GM19452 (cell line): ENCODE measurements around the gene RHEBL1.

Experiments
- ATAC-seq: cut with Tn5 transposase; IDR thresholded peaks from one replicate; pipeline ENCODE4 v1.9.1; 2021; ENCODE audit not compliant: unreplicated experiment

Gene RHEBL1

DNA sequence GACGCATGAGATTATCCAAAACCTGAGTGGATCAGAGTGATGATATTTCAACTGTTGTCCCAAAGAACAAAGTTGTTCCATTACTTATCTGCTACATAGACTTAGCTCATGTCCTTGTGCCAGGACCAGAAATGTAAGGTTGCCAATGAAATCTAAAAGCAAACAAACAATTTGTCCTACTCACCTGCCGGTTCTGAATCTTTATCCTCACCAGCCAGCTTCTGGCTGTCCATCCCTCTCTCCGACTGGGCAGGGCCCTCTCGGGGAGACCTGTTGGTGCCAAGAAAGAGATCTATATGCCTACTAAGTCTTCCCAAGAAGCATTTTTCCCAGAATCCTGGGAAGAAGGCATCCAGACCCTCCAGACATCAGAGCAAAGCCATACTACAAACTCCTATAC lies 14.7 kb downstream of the RHEBL1 start:
- ATAC-seq, result no peak

DNA sequence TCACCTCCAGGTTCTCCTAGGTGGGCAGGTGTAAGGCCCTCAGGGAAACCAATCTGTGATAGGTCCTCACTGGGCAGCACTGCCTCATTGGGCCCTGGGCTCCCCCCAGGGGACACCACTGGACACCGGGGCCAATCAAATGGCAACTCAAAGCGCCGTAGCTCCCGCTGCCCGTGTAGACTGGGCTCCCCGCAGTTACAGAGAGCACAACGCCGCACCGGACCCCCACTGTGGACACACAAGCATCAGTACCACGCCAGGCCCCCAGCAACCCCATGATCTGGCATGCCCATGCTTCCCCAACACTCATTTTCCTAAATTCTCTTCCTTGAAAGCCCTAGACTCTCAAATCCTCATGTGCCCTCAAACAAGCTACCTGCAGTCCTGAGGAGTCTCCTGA lies 15.3 kb downstream of the RHEBL1 start:
- ATAC-seq, result no peak

DNA sequence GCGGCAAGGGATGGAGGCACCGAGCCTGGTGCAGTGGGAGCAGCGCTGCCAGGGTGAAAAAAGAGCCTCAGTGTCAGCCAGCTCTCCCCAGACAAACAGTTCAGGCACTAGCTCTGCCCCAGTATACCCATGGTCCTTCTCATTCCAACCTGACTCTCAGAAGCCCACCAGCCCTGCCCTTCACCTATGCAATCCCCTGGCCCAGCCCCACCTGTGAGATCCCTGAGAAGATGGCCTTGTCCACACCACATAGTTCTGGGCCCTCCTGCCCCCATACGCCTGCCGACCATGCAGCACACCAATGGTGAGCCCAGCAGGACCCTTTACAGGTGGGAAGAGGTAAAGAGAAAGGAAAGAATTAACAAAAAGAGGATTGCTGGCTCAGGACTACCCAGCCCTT lies 15.7 kb downstream of the RHEBL1 start:
- no peak for ATAC-seq

DNA sequence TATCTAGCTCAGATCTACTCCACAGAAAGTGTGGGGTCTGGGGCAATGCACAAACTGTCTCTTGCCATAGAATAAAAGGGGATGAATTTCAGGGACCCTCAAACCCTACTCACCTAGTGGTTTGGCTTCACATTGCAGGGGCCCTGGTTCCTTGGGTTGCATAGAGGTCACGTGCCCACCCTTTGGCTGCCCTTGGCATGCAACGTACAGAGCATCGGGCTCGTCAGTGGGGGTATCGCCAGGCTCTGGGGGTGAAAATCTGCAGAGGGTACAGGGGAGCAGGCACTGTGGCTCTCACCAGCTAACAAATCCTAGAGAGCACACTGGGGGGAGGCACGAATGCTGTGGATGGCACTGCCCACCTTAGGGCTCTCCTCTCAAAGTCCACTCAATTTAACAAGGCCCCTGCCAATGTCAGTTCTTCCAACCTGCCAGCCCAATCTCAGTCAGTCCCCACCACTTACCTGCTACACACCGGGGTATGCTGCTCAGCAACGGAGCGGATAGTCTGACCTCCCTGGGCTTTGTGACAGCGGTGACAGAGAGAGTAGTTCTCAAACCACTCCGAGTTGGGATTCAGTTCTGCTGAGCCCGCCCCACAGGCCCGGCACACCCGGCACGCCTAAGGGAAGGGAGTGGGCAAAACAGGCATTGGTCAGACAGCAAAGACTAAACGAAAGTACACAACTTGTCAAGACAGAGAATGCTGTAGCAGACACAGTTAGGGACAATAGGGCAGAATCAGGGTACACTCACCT lies 17.1 kb downstream of the RHEBL1 start:
- no peak for ATAC-seq

DNA sequence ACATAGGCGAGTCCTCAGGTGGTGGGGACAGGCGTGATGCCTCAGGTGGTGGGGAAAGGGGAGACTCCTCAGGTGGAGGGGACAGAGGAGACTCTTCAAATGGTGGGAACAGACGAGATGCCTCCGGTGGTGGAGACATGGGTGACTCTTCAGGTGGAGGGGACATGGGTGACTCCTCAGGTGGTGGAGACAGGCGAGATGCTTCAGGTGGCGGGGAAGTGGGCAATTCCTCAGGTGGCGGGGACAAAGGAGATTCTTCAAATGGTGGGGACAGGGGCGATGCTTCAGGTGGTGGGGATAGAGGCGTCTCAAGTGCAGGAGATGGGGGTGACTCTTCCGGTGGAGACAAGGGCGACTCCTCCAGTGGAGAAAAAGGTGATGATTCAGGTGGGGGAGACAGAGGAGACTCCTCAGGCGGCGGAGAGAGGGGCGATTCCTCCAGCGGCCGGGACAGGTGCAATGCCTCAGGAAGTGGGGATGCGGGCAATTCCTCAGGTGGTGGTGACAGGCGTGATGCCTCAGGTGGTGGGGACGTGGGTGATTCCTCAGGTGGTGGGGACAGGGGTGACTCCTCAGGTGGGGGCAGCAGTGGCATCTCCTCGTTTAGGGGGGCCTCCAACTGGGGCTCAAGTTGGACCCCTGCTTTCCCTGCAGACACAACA lies 17.9 kb downstream of the RHEBL1 start:
- ATAC-seq, result no peak

DNA sequence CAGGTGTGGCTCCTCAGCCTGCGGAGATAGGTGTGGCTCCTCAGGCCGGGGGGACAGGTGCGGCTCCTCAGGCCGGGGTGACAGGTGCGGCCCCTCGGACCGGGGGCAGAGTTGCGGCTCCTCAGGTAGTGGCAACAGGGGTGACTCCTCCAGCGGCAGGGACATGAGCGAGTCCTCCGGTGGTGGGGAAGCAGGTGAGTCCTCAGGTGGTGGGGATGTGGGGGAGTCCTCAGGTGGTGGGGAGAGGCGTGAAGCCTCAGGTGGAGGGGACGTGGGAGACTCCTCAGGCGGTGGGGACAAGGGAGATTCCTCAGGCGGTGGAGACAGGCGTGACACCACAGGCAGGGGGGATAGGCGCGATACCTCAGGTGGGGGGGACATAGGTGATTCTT lies 18.4 kb downstream of the RHEBL1 start:
- no peak for ATAC-seq

DNA sequence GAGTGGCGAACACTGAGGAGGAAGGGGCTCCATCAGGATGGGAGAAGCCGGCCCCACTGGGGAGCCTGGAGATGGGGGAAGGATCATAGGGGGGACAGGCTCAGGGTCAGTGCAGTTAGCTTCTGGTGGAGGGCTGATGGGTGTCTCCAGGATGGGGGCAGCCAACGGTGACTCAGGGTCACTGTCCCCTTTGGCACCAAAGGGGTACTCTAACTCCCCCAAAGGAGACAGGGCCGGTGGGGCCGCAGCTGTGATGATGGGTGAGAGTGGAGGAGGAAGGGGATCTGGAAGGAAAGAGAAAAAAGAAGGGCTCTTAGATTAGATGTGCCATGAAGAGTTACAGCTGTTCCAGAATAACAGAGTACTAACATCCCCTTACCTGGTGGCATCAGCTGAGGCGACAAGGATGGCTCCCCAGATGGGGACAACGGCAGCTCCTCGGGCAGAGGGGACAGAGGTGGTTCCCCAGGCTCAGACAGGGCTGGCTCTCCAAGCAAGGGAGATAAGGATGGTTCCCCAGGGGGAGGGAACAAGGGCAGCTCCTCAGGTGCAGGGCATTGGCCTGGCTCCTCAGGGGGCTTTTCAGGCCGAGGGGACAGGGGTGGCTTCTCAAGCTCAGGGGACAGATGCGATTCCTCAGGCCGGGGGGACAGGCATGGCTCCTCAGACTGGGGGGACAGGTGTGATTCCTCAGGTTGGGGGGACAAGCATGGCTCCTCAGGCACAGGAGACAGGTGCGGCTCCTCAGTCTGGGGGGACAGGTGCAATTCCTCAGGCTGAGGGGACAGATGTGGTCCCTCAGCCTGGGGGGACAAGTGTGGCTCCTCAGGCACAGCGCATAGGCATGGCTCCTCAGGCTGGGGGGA lies 19.0 kb downstream of the RHEBL1 start:
- ATAC-seq, result no peak

DNA sequence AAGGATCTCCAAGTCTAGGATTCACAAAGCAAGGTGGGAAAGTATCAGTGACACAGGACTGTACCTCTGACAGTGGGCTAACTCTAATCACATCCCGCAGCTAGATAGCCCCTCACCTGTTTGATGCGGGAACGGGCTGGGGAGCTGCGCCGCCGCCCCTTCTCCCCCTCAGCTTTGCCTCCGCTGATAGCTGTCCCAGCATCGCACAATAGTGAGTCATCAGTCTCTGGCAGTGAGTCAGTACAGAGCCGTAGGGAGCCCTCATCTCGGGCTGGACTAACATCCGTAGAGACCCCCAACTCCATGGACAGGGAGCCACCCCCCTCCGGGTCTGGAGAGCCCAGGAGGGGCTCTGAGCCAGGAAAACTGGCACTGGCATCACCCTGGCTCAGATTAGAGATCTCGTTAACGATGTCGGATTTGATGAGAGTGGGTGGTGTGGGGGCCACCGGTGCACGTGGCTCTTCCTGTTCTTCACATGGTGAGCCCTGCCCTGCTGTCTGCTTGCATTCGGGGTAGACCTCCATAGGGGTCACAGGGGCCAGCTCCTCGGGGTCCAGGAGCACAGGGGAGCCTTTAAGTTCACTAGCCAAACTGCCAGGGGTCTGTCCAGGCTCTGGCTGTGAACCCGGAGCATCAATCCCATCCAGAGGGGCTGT lies 20.1 kb downstream of the RHEBL1 start:
- no peak for ATAC-seq

DNA sequence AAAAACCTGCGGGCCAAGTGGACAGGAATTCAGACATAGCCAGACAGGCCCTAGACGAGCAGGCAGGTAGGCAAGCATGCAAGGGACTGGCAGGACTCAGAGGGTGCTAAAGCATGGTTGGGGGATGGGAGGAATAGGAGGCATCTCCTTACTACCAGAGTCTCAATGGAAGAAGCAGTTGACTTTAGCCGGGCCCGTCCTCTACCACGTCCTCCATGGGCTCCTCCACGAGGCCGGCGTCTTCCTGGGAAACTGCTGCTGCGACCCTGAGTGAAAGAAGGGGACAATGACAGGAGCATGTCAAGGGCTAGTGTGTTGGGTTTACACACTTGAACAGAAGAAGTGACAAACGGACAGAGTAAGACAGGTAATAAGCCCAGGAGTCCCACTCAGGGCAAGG lies 20.8 kb downstream of the RHEBL1 start:
- ATAC-seq, result no peak

DNA sequence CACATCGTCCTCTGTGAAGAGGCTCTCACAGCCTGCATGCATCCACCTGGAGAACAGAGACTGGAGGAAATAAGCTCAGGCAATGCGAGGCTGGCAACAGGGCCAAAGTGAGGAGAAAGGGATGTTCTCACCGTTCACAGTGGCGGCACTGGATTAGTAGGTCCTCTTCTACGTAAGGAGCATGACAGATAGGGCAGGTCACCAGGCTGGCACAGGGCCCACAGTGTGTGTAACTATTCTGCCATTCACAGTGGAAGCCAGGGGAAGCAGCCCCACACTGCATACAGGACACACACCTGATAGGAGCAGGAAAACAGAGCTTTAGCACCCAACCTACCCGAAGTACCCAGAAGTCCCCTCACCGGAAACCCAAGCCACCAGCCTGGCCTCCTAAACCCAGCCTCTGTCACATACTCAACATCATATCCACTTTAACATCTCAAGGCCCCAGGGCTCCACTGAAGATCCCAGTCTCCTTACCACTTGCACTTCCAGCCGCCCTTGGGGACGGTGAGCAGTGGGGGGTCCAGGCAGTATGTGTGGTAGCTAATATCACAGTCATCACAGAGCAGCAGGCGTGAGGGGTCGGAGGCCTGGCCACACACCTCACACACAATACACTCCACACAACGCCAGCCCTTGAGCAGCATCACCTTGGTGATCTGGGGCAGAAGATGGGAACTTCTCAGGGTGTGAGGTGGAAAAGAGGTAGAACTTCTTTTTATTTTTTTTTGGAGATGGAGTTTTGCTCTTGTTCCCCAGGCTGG lies 23.5 kb downstream of the RHEBL1 start:
- ATAC-seq, result no peak

DNA sequence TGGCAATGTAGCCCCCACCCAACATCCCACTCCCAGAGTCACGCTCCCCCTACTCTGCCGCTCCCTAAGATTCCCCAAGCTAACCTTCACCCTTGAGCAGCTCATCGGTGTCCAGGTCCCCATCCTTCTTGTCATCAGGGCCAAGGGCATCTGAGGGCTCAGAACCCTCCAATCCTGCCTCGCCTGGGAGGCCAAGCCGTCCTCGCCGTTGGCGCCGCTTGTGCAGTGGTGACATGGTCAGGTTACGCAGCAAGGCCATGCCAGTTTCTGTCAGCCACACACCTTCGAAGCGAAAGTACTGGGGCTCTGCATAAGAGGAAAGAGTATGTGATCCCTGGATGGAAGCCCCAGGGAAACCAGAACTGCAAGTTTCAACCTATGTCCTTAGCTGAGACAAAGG lies 25.1 kb downstream of the RHEBL1 start:
- no peak for ATAC-seq

DNA sequence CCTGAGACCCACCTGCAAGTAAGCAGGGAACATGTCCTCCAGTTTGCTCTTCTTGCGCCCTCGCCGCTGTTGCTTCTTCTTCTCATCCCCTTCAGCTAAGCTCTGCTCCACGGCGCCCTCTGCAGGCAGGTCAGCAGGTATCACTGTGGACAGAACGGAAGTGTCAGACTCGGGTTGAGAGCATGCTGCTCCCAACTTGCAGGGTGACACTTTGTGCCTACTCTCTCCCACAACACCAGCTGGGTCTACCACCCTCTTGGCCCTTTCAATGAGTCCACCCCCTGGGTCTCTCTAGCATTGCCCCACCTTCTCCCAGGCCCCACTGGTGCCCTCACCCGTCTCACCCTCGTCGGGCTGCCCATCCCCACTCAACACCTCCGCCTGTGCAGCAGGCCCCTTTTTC lies 25.9 kb downstream of the RHEBL1 start:
- no peak for ATAC-seq

DNA sequence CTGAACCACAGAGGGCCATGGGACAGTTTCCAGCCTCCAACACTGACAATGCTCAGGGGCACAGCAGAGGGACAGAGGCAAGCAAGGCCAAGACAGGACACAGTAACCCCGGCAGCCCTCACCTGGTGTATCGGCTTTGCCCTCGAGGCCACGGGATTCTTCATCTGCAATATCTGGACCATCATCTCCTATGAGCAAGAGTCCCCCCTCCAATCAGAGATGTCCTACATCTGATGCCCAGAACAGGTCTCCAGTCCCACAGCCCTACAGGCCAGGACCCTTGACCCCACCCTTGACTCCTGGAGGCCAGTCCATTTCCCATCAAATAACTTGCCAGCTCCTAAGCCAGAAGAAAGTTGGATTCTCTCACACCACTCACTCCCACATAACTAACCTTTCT lies 26.5 kb downstream of the RHEBL1 start:
- no peak for ATAC-seq

DNA sequence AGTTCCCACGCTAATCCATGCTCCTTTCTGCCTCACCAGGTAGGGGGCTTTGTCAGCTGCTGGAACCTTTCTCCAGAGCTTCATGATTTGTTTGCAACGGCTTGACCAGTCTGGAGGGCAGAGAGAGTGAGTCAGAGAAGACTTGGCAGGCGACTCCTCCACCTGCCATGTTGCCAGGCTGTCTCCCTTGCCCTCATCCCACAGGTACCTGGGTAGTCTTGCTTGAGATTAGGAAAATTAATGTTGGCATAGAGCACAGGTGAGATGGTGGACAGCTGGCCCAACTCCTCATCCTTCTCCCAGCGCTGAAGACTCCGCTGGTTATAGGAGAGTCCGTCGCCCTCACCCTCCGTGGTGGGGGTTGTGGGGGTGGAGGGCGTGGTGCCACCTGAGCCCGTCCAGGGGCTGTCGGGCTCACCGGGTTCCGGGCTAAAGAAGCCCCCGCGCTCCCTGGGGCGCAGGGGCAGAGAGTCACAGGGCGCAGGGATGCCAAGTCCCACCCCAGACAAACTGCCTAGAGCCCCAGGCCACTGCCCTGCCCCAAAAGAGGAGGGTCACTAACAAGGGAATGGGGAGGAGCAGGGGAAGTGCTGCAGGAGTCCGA lies 27.8 kb downstream of the RHEBL1 start:
- no peak for ATAC-seq

DNA sequence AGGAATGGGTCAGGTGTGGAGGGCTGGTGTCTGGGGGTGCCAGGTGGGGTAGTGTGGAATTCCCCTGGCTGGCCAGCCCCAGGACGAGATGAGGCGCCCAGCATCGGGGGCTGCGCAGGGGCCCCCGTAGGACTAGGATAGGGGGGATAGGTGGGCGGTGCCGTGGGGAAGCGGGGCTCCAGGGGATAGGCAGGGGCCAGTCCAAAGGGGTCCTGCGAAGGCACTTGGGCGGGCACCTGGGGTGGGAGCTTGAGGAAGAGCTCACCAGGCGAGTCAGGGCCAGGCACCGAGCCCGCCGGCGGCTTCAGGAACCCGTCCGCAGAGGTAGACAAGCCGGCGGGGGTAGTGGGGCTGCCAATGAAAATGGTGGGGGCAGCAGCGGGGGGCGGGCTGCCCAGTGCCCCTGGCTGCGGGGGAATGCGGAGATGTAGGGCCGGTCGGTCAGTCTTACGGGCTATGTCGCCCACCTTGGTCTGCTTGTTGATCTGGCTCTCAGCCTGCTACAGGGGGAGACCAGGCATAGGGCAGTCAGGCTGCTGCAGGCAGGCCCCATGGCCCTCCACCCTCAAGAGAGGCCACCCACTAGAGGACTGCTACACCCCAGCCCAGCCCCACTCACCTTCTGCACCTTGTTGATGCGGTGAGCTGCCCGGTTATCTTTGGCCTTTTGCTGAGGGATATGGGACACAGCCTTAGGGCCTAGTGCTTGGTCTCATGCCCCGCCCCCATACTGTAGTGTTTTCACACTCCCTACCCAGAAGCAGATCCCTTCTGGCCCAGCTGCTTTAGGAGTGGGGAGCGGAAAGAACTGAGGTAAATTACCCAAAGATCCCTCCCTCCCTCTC lies 28.5 kb downstream of the RHEBL1 start:
- ATAC-seq, result no peak

DNA sequence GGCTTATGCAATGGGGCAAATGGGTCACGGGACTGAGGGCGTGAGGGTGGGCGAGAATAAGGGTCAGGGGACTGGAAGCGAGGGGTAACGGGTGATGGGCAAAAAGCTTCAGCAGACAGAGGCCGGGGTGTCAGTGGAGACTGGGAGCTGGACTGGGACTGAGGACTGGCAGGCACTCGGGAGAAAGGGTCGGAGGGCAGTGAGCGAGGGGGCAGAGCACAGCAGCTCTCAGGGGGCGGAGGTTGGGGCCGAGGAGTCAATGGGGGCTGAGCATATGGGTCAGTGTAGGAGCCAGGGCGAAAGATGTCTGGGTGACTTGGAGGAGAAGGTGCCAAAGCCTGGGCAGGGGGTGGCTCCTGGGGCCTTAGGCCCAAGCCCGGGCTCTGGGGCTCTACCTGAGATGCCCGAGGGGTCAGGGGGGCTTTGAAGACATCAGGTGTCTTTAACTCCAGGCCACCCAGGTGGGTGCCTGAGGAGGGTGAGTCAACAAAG lies 29.4 kb downstream of the RHEBL1 start:
- ATAC-seq, result no peak

DNA sequence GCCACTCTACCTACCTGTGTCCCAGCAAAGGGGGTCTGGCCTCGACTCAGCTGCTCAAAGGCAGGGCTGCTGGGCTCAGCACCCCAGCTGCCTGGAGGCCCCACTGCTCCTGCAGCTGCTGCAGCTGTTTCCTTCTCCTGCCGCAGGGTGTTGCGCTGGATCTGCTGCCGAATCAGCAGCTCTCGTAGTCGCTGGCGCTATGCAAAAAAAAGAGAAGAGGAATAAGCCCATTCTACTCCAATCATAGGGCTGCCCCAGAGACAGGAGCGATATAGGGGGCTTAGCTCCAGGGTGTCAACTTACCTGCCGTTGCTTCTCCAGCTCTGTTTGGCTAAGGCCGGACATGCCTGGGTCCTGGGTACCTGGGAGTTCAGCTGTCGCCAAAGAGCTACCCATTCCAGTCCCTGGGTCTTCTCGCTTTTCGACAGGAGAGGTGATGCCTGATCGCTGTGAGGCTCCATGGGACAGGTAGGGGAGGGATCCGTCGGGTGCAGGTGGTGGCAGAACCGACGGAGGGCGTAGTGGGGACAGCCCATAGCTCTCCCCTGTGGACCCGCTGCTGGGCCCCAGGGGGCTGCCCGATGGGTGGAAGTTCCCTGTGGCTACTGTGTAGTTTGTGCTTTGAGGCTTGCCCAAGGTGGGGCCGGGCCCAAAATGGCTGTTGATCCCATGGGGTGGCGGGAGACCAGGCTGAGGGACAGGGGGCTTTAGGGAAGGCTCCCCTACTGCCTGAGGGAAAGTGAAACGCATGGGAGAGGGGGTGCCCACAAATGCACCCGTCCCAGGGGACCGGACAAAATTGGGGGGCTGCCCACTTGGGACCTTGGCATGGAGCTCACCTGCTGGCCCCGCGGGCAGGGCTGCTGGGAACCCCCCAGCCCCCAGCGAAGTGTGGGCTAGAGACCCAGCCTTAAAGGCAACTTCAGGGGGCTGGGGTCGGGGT lies 30.1 kb downstream of the RHEBL1 start:
- no peak for ATAC-seq
